NT2/D1 (cell line): ENCODE results near the gene OR5C1.

Experiments used
- SUZ12 ChIP-seq: IDR thresholded peaks from 2 replicates; pipeline ENCODE4 v1.6.1; 2011; ENCODE audit not compliant: insufficient read length, insufficient read depth; ENCODE audit errors: extremely low read depth
- ZNF274 ChIP-seq: IDR thresholded peaks from 2 replicates; pipeline ENCODE4 v1.6.1; 2011; ENCODE audit warnings: mild to moderate bottlenecking, low read depth, low read length

- TF ChIP-seq ZNF274 (no peak), SUZ12 (no peak)
Observed at GRCh38 chr9:122819326-122819725, 30.6 kb downstream of the OR5C1 start.
